GM15510 (cell line): ENCODE measurements around the gene CISTR.

ENCODE experiments used
- POLR2A ChIP-seq: IDR thresholded peaks from 3 replicates; pipeline ENCODE4 v1.6.1; 2011; ENCODE audit warnings: borderline replicate concordance; ENCODE audit not compliant: insufficient read length; ENCODE audit errors: extremely low read depth

Gene CISTR

GRCh38 chr12:53717319-53717718, 34.5 kb downstream of the CISTR start:
- no peak for TF ChIP-seq POLR2A

DNA sequence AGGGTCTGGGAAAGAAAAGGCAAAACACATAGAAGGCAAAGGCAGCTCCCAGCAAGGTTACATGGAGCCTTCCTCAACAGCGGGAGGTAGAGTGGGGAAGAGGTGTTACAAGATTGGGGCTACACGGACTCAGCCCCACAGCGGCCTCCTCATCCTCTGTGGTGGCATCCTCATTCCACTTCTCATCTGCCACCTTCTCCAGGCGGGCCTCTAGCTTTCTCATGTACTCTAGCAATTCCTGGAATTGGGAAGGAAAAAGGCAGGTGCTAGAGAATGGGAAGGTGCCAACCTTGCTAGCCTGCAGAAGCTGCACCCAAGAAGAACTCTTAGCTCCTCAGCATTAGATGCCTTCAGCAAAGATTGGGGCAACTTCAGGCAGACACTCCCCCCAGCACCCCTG, 37.8 kb downstream of the CISTR start:
- TF ChIP-seq POLR2A, result no peak

- no peak for TF ChIP-seq POLR2A
Observed at GRCh38 chr12:53713516-53713915, 38.3 kb downstream of the CISTR start.

- TF ChIP-seq POLR2A, result no peak
Observed at GRCh38 chr12:53712059-53712643, 39.6 kb downstream of the CISTR start.

DNA sequence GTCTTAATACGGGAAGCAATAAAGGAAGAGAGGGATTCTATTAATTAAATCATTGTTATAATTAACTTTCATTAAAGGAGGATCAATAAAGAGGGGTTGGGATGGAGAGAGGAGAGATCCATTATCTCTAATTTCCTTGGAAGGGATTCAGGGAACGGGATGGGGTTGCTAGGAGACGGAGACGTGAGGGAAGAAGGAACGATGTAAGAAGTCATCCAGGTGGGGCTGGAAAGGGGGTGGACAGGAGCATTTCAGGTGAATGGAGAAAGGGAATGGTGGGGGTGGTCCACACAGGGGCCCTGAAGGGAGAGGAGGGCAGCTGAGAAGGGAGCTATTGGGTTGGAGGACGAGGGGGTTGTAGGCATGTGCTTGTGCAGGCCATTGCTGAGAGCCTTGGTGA, 41.7 kb downstream of the CISTR start:
- no peak for TF ChIP-seq POLR2A

DNA sequence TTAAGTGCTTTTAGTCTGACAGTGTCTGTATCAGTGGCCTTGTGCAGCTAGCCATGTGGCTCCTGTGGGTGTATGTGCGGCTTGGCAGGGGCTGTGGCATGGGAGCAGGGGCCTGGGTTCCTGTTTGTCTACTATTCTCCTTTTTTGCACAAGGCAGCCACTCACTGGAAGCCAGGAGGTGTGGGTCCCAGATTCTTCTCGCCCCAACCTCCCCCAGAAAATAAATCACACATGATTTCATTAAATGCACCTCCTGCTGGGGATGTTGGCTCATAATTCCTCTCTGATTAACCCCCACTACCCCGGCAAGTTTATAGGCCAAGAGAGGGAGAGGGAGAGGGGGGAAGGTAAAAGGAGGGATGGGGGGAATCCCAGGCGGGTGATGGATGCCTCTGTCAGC, 42.1 kb downstream of the CISTR start:
- TF ChIP-seq POLR2A, result no peak

GRCh38 chr12:53706080-53706479, 45.7 kb downstream of the CISTR start:
- no peak for TF ChIP-seq POLR2A

DNA sequence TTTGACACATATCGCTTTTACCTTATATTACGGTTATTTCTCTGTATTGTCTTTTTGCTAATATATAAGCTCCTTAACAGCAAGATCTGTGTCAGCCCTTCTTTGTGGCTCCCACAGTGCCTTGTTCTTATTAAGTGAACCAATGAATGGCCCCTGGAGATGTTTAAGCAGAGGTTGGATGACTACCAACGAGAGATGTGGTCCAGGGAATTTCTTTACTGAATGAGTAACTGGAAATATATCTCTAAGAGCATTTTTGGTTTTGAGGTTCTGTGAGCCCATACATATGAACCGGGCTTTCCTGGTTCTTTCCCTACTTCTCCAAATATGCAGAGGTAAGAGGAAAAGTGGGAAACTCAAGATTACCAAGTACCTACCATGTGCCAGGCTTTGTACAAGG, 48.0 kb downstream of the CISTR start:
- no peak for TF ChIP-seq POLR2A

DNA sequence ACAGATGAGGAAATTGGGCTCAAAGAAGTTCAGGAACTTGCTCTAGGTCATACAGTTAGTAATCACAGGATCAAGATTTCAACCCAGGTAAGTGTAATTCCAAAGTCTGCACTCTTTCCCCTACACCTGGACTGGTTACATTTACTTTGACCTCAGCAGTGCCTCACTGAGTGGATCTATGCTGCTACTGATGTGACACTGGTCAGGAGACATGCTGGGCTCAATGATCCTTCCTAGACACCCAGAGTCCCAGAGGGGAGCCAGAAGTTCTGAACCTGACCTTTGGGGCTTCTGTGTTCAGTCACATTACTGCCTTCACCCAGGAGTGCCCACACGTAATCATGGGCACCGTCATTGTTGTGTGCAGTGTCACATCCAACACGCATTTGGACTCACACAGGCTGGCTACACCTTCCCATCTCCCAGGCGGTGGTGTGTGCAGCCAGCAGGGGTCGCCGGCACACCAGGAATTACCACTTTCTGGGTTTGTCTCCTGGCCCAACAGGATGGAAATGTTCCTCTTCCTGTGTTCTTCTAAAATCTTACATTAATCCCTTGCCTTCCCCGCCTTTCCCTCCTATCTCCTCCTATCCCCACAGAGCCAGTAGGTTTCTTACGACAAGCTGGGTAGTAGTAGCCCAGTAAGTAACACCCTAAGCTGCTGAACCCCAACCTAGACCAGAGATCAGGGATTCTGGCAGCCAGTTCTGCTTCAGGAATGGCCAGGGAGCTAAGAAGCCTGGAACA, 50.1 kb downstream of the CISTR start:
- TF ChIP-seq POLR2A, result no peak

GRCh38 chr12:53700567-53700966, 51.2 kb downstream of the CISTR start:
- TF ChIP-seq POLR2A, result no peak

DNA sequence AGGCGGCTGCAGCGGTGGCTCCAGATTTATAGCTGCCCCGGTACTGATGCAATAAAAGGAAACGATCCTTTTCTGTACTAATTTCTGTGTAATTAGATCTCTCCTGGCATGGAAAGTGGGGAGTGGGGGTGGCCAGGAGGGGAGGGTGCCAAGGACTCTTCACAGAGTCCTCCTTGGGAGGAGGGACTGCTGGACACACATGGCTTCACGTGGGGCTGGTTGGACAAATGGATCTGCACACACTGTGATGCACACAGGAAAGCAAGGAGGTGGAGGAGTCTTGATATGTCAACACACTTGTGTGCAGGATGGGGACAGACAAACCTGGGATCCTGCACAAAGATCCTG, 52.1 kb downstream of the CISTR start:
- TF ChIP-seq POLR2A, result no peak

- TF ChIP-seq POLR2A, result no peak
Observed at GRCh38 chr12:53698948-53699677, 52.7 kb downstream of the CISTR start.

DNA sequence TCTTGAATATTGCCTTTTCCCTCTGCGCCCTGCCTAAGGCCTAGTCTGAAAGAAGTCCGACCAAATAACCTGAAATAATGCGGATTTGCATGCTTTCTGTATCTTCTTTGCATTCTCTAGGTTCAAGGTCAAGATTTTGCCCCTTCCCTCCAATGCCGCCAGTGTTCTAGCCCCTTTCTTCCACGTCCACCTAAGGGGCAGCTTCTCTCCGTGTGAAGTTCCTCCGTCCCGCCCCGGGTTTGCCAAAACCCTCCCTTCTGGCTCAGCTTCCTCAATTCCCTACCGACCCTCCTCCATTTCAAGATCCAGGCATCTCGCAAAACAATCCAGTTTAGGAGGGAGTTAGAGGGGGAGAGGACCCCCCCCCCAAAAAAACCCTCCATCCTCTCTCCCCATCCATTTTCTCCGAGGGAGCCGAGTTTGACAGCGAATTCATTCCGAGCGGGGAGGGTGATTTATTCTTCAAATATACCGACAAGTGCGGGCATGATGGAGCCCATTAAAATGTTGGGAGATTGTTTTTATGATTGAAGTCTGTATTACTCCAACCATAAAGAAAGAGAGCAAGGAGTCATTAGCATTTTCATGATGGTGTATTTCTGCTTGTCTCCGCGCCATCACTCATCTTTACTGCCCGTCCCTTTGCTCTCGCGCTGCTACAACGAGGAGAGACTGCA, 55.0 kb downstream of the CISTR start:
- TF ChIP-seq POLR2A, result no peak
